CD4-positive, alpha-beta memory T cell (primary cell): ENCODE measurements around the gene ZNF433. TPM values are rescaled to one million over a fixed set of nuclear protein-coding genes. Genes with fewer than 3 reads are reported as not detected.
A peak's percentile ranks its signal among the peaks of the same experiment; 100 is the strongest.

ENCODE experiments used
- CTCF ChIA-PET: fragments of 350-600 bp; sonication (Branson Sonifier 250); formaldehyde crosslinking; loops from one replicate; lab custom pipeline; 2021; ENCODE audit warnings: inconsistent platforms; ENCODE audit not compliant: partially characterized antibody; lab: Charles Lee
- POLR2A ChIA-PET: fragments of 350-600 bp; sonication (Branson Sonifier 250); formaldehyde crosslinking; loops from one replicate; lab custom pipeline; 2021; ENCODE audit not compliant: partially characterized antibody; lab: Charles Lee
- DNase-seq, 5 donors: peaks; one replicate each; pipeline versions ENCODE4 v3.0.0 to v3.0.0-alpha.2; 2020 to 2022; ENCODE audit warnings: mixed read lengths in 1 of 5
- H3K27ac ChIP-seq: one replicate; pipeline ENCODE4 v1.7.0; 2013; ENCODE audit warnings: low read depth, low read length
- H3K27me3 ChIP-seq: 2 replicates; pipeline ENCODE4 v1.7.0; 2013; ENCODE audit warnings: mild to moderate bottlenecking, low read length, moderate library complexity; ENCODE audit not compliant: insufficient read depth
- H3K36me3 ChIP-seq: 2 replicates; pipeline ENCODE4 v1.7.0; 2013; ENCODE audit warnings: mild to moderate bottlenecking, low read length, moderate library complexity; ENCODE audit not compliant: insufficient read depth
- H3K4me1 ChIP-seq: 2 replicates; pipeline ENCODE4 v1.7.0; 2013; ENCODE audit warnings: mild to moderate bottlenecking, low read length, moderate library complexity; ENCODE audit not compliant: insufficient read depth
- H3K4me3 ChIP-seq, 2 donors: one replicate each; pipeline ENCODE4 v1.7.0; 2013; ENCODE audit warnings: low read length in 2 of 2, mild to moderate bottlenecking in 1 of 2
- H3K9me3 ChIP-seq, 2 donors: one replicate each; pipeline ENCODE4 v1.7.0; 2013; ENCODE audit warnings: low read length in 2 of 2, control low read depth in 1 of 2; ENCODE audit not compliant: control insufficient read depth in 1 of 2
- H3K27ac Mint-ChIP-seq, 7 donors: one replicate each; pipeline ENCODE4 v1.8.0; 2020 to 2021; ENCODE audit warnings: mixed read lengths in 7 of 7, mild to moderate bottlenecking in 6 of 7, inconsistent platforms in 3 of 7, moderate library complexity in 3 of 7
- H3K27me3 Mint-ChIP-seq, 2 donors: one replicate each; pipeline ENCODE4 v1.8.0; 2020 to 2021; ENCODE audit warnings: mixed read lengths in 2 of 2
- H3K36me3 Mint-ChIP-seq, 2 donors: one replicate each; pipeline ENCODE4 v1.8.0; 2020 to 2021; ENCODE audit warnings: mixed read lengths in 2 of 2, inconsistent platforms in 1 of 2, mild to moderate bottlenecking in 1 of 2
- H3K4me1 Mint-ChIP-seq, 4 donors: one replicate each; pipeline ENCODE4 v1.8.0; 2020 to 2021; ENCODE audit warnings: mixed read lengths in 4 of 4, mild to moderate bottlenecking in 1 of 4
- H3K4me3 Mint-ChIP-seq, 8 donors: one replicate each; pipeline ENCODE4 v1.8.0; 2020 to 2021; ENCODE audit warnings: mixed read lengths in 8 of 8, mild to moderate bottlenecking in 7 of 8, moderate library complexity in 6 of 8, inconsistent platforms in 3 of 8
- H3K9me3 Mint-ChIP-seq, 8 donors: one replicate each; pipeline ENCODE4 v1.8.0; 2020 to 2021; ENCODE audit warnings: mixed read lengths in 8 of 8, mild to moderate bottlenecking in 5 of 8, inconsistent platforms in 3 of 8, moderate library complexity in 1 of 8
- intact Hi-C: fragments of 100-400 bp; cut with micrococcal nuclease; formaldehyde crosslinking; loops from one replicate; pipeline ENCODE4 v1.15.1; 2023
- polyA plus RNA-seq, 2 donors: library from polyadenylated mRNA; unstranded; fragments of 300-500 nt; fragmentation: Illumina TruSeq; gene quantifications; one replicate each; pipeline ENCODE4 v1.2.3, GENCODE V29; 2021
- total RNA-seq, 2 experiments: library from RNA; stranded (reverse); gene quantifications; one replicate each; pipeline ENCODE4 v1.2.3, GENCODE V29; 2021

The ZNF433 gene
- total and polyA plus RNA-seq, 4 experiments from 2014 or later = 0.38 to 2.2 (median 0.71) TPM

DNA sequence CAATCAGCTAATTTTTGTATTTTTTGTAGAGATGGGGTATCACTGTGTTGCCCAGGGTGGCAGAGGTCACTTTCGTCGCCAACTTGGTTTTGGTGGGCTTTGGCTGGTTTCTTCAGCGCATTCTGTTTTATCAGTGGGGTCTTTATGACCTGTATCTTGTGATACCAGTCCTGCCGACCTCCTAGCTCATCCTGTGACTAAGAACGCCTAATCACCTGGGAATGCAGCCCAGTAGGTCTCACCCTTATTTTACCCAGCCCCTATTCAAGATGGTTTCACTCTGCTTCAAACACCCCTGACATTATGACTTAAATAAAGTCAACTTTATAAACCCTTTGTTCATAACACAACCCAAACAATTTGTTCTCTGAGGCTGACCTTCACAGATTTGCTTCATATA is 20.3 kb upstream of the ZNF433 start:
- POLR2A ChIA-PET = no interaction called here
- no peak overlapping the region for H3K27ac Mint-ChIP-seq
- H3K9me3 ChIP-seq = no peaks in the 10 kb centered on the region
- peaks cover 0 to 3% of the 10 kb centered on the region in 2 donors for H3K36me3 Mint-ChIP-seq
- peaks cover 10 to 19% (median 15%) of the 10 kb centered on the region in 4 donors for H3K4me1 Mint-ChIP-seq
- peaks cover 2 to 4% (median 3%) of the 10 kb centered on the region in 8 donors for H3K9me3 Mint-ChIP-seq
- no peaks in the 10 kb centered on the region for H3K27me3 ChIP-seq
- intact Hi-C loops = loop anchor here (5.0 kb wide), 2 partner anchors 133 to 258 kb away; partner anchors contain the start of gene ZNF491
- H3K4me3 ChIP-seq = no peak overlapping the region
- CTCF ChIA-PET = interaction anchor here (0.9 to 3.2 kb wide), 5 partner anchors 35 to 258 kb away, joined by 3 to 14 read pairs (median 4); partner anchors contain the start of gene ZNF700
- H3K4me1 ChIP-seq = peaks cover 13% of the 10 kb centered on the region
- H3K4me3 Mint-ChIP-seq = no peak overlapping the region
- no peak for DNase-seq
- no peak overlapping the region for H3K27ac ChIP-seq
- no peaks in the 10 kb centered on the region for H3K36me3 ChIP-seq
- H3K27me3 Mint-ChIP-seq = peaks cover 11 to 19% of the 10 kb centered on the region in 2 donors

DNA sequence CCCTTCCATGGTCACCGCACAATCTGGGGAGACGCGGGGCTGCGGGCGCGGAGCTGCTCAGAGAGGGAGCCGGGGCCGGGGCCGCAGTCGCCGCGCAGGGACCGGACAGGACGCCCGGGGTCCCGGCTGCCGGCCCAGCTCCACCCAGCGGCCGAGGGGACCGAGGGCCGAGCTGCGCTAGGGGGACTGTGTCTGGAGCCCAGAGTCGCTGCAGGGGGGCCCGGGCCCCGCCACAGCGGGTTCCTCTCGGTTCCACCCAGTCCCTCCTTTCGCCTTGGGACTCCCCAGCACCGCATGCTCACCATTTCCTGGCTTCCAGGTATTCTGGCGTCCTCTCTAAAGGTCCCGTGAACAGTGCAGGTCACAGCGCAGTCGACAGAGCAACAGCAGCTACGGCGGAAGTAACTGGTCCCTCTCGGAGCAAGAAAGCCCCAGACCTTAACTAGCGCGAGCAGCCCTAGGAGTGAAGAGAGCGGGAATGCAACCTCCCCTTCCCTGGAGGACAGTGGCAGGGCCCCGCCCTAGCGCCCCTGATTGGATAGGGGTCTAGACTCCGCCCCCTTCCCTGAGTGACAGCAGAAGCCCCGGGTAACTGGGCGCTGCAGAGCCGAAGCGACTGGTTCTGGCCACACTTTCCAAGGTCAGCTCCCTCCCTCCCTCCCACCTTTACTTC is 17.2 kb upstream of the ZNF433 start, which contains the start of gene ZNF878:
ZNF878 (minus strand) TSS at position 465 of the 673 bp plus-strand sequence; CDS start at position 305, 160 bp downstream.
- Histone ChIP-seq H3K4me1 (peaks cover 13% of the 10 kb centered on the region), H3K27ac (no peak within 1 kb of the TSS), H3K4me3 (peak within 1 kb of the TSS; percentile 30 to 55), H3K9me3 (no peaks in the 10 kb centered on the region), H3K36me3 (no peaks in the 10 kb centered on the region), H3K27me3 (no peaks in the 10 kb centered on the region)
- Mint-ChIP-seq H3K27ac (peak within 1 kb of the TSS in 3 of 7 donors; percentile 9 to 88 (median 66)), H3K4me3 (peak within 1 kb of the TSS; percentile 82 to 90 (median 87)), H3K4me1 (peaks cover 8 to 13% (median 11%) of the 10 kb centered on the region in 4 donors), H3K27me3 (peaks cover 11 to 19% of the 10 kb centered on the region in 2 donors), H3K9me3 (peaks cover 2 to 17% (median 5%) of the 10 kb centered on the region in 8 donors), H3K36me3 (peaks cover 0 to 4% of the 10 kb centered on the region in 2 donors)
- CTCF ChIA-PET = interaction anchor here (0.7 to 1.4 kb wide), 3 partner anchors 10 to 129 kb away, joined by 3 to 4 read pairs (median 3); no protein-coding TSS in a partner anchor
- peak in 3 of 5 donors; percentile 13 to 23 (median 15) for DNase-seq
- intact Hi-C loops = no loop called here
- POLR2A ChIA-PET = interaction anchor here (0.7 to 1.5 kb wide), 3 partner anchors 54 to 255 kb away, joined by 3 to 4 read pairs (median 3); no protein-coding TSS in a partner anchor

DNA sequence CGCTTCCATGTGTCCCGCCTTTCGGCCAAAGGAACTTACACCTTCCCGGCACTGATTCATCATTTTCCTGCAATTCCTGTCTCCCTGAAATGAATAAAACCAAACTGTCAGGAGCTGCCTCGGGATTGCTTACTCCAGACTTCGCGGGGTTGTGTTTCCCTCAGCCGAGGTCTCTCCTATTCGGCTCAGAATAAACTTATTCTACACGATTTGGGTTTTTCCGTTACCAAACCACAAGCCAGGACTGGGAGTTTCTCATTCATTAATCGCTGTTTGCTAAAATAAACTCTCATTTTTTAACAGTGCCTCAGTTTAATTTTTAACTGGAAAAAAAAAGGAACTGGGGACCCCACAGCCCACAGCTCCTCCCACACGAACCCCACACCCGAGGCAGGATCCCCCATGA is 16.6 kb upstream of the ZNF433 start:
- Mint-ChIP-seq H3K27ac (no peak overlapping the region), H3K36me3 (peaks cover 0 to 6% of the 10 kb centered on the region in 2 donors), H3K4me1 (peaks cover 8 to 13% (median 11%) of the 10 kb centered on the region in 4 donors), H3K9me3 (peaks cover 2 to 23% (median 8%) of the 10 kb centered on the region in 8 donors), H3K27me3 (peaks cover 11 to 19% of the 10 kb centered on the region in 2 donors), H3K4me3 (peak overlapping the region; percentile 63 to 84 (median 80))
- ChIA-PET POLR2A (interaction anchor here (0.6 to 1.5 kb wide), 4 partner anchors 55 to 342 kb away, joined by 3 to 4 read pairs (median 3); no protein-coding TSS in a partner anchor), CTCF (interaction anchor here (1.2 to 1.4 kb wide), 2 partner anchors 10 to 129 kb away, joined by 3 to 4 read pairs; no protein-coding TSS in a partner anchor)
- Histone ChIP-seq H3K27ac (no peak overlapping the region), H3K4me1 (peaks cover 13% of the 10 kb centered on the region), H3K9me3 (no peaks in the 10 kb centered on the region), H3K36me3 (no peaks in the 10 kb centered on the region), H3K4me3 (peak overlapping the region in 1 of 2 donors; percentile 55), H3K27me3 (no peaks in the 10 kb centered on the region)
- no peak for DNase-seq
- intact Hi-C loops = no loop called here

GRCh38 chr19:12047868-12048267 is 12.4 kb upstream of the ZNF433 start:
- H3K4me1 Mint-ChIP-seq = peaks cover 6 to 7% (median 6%) of the 10 kb centered on the region in 4 donors
- H3K9me3 Mint-ChIP-seq = peaks cover 3 to 58% (median 35%) of the 10 kb centered on the region in 8 donors
- H3K27ac ChIP-seq = no peak overlapping the region
- H3K9me3 ChIP-seq = peaks cover 0 to 19% of the 10 kb centered on the region in 2 donors
- peaks cover 11 to 18% of the 10 kb centered on the region in 2 donors for H3K36me3 Mint-ChIP-seq
- DNase-seq = no peak
- no peak overlapping the region for H3K4me3 ChIP-seq
- no peaks in the 10 kb centered on the region for H3K36me3 ChIP-seq
- POLR2A ChIA-PET = no interaction called here
- no peak overlapping the region for H3K4me3 Mint-ChIP-seq
- CTCF ChIA-PET = no interaction called here
- peaks cover 9% of the 10 kb centered on the region for H3K4me1 ChIP-seq
- H3K27ac Mint-ChIP-seq = no peak overlapping the region
- peaks cover 3 to 7% of the 10 kb centered on the region in 2 donors for H3K27me3 Mint-ChIP-seq
- H3K27me3 ChIP-seq = no peaks in the 10 kb centered on the region
- intact Hi-C loops = no loop called here

- Histone ChIP-seq H3K27ac (no peak overlapping the region), H3K36me3 (no peaks in the 10 kb centered on the region), H3K9me3 (peaks cover 0 to 24% of the 10 kb centered on the region in 2 donors), H3K27me3 (no peaks in the 10 kb centered on the region), H3K4me1 (no peaks in the 10 kb centered on the region), H3K4me3 (no peak overlapping the region)
- Mint-ChIP-seq H3K27me3 (no peaks in the 10 kb centered on the region), H3K36me3 (peaks cover 15 to 23% of the 10 kb centered on the region in 2 donors), H3K27ac (no peak overlapping the region), H3K4me1 (no peaks in the 10 kb centered on the region), H3K9me3 (peaks cover 0 to 73% (median 44%) of the 10 kb centered on the region in 8 donors), H3K4me3 (no peak overlapping the region)
- ChIA-PET POLR2A (no interaction called here), CTCF (no interaction called here)
- DNase-seq = no peak
- intact Hi-C loops = no loop called here
These were observed 8.4 kb upstream of the ZNF433 start for GRCh38 chr19:12043752-12044422.

- Histone ChIP-seq H3K36me3 (no peaks in the 10 kb centered on the region), H3K27me3 (no peaks in the 10 kb centered on the region), H3K4me1 (no peaks in the 10 kb centered on the region), H3K4me3 (no peak overlapping the region), H3K27ac (no peak overlapping the region), H3K9me3 (peaks cover 0 to 24% of the 10 kb centered on the region in 2 donors)
- H3K27me3 Mint-ChIP-seq = no peaks in the 10 kb centered on the region
- DNase-seq = no peak
- H3K9me3 Mint-ChIP-seq = peaks cover 0 to 75% (median 44%) of the 10 kb centered on the region in 8 donors
- ChIA-PET POLR2A (interaction anchor here (0.6 kb wide), 1 partner anchor 47 kb away, joined by 3 read pairs; no protein-coding TSS in a partner anchor), CTCF (interaction anchor here (0.9 kb wide), 1 partner anchor 17 kb away, joined by 3 read pairs; no protein-coding TSS in a partner anchor)
- no peak overlapping the region for H3K27ac Mint-ChIP-seq
- intact Hi-C loops = no loop called here
- no peak overlapping the region for H3K4me3 Mint-ChIP-seq
- peaks cover 15 to 23% of the 10 kb centered on the region in 2 donors for H3K36me3 Mint-ChIP-seq
- no peaks in the 10 kb centered on the region for H3K4me1 Mint-ChIP-seq
These were observed 7.4 kb upstream of the ZNF433 start for GRCh38 chr19:12042893-12043292.
